Large intestine (tissue), 3 donors: Measurements from ENCODE around the gene ZSCAN4. TPM values are rescaled to one million over a fixed set of nuclear protein-coding genes. Genes with fewer than 3 reads are reported as not detected.

Experiments
- DNase-seq, 2 donors: peaks; one replicate each; pipeline versions ENCODE4 v3.0.0 to v3.0.0-alpha.2; 2013
- H3K27ac ChIP-seq: one replicate; pipeline ENCODE4 v1.5.1; 2013; ENCODE audit warnings: low read length
- H3K27me3 ChIP-seq: 2 replicates; pipeline ENCODE4 v1.6.1; 2013; ENCODE audit warnings: low read length; ENCODE audit not compliant: control insufficient read depth, insufficient read depth
- H3K36me3 ChIP-seq: 2 replicates; pipeline ENCODE4 v1.6.1; 2013; ENCODE audit warnings: low read length; ENCODE audit not compliant: control insufficient read depth, insufficient read depth
- H3K4me1 ChIP-seq: one replicate; pipeline ENCODE4 v1.6.1; 2013; ENCODE audit warnings: low read length; ENCODE audit not compliant: control insufficient read depth, insufficient read depth
- H3K4me3 ChIP-seq: one replicate; pipeline ENCODE4 v1.5.1; 2013; ENCODE audit warnings: low read length
- H3K9me3 ChIP-seq: one replicate; pipeline ENCODE4 v1.6.1; 2013; ENCODE audit warnings: mild to moderate bottlenecking, low read depth, low read length, moderate library complexity; ENCODE audit not compliant: control insufficient read depth
- WGBS: methylation state at CpG from one replicate; pipeline ENCODE4 v1.1.5; 2013; ENCODE audit warnings: low lambda C conversion rate; ENCODE audit not compliant: insufficient coverage; 5-methylcytosine and 5-hydroxymethylcytosine counted together
- polyA plus RNA-seq: library from polyadenylated mRNA; unstranded; fragments of 120-200 nt; gene quantifications from one replicate; pipeline ENCODE4 v1.2.1, GENCODE V29; 2013

ZSCAN4 gene
- polyA plus RNA-seq, 1 donor, result 0.25 TPM

DNA sequence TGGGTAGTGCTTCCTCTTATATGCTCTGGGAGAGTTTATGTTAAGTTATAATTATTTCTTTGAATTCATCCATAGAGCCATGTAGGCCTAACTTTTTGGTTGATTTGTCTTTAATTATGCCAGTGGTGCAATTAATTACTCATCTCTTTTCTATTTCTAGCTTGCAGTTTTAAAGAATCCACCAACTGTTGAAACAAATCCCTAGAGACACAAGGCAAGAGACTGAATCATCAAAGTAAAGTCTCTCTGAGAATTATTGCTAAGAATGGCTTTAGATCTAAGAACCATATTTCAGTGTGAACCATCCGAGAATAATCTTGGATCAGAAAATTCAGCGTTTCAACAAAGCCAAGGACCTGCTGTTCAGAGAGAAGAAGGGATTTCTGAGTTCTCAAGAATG lies 7.1 kb downstream of the ZSCAN4 start:
- no peak for DNase-seq
- peaks cover 2% of the 10 kb centered on the region for H3K27me3 ChIP-seq
- H3K27ac ChIP-seq, result no peak overlapping the region
- no peaks in the 10 kb centered on the region for H3K4me1 ChIP-seq
- H3K9me3 ChIP-seq, result peaks cover under 1% of the 10 kb centered on the region
- WGBS, result 90% methylated on average over 2 of the region's 2 CpGs
- no peak overlapping the region for H3K4me3 ChIP-seq
- H3K36me3 ChIP-seq, result no peaks in the 10 kb centered on the region

GRCh38 chr19:57682226-57682766 lies 13.6 kb downstream of the ZSCAN4 start:
- H3K36me3 ChIP-seq, result peaks cover 39% of the 10 kb centered on the region
- peaks cover 33% of the 10 kb centered on the region for H3K9me3 ChIP-seq
- no peaks in the 10 kb centered on the region for H3K27me3 ChIP-seq
- WGBS, result 0% methylated on average over 2 of the region's 19 CpGs
- H3K4me3 ChIP-seq, result peak overlapping the region; percentile 96
- no peak overlapping the region for H3K27ac ChIP-seq
- DNase-seq, result no peak
- peaks cover 9% of the 10 kb centered on the region for H3K4me1 ChIP-seq

DNA sequence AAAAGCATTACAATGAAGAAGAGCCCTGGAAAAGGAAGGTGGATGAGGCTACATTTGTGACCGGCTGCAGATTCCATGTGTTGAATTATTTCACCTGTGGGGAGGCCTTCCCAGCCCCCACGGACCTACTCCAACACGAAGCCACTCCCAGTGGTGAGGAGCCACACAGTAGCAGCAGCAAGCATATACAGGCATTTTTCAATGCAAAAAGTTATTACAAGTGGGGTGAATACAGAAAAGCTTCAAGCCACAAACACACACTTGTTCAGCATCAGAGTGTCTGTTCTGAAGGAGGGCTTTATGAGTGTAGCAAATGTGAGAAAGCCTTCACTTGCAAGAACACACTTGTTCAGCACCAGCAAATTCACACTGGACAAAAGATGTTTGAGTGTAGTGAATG lies 18.0 kb downstream of the ZSCAN4 start:
- H3K4me3 ChIP-seq, result no peak overlapping the region
- H3K27me3 ChIP-seq, result no peaks in the 10 kb centered on the region
- peaks cover 60% of the 10 kb centered on the region for H3K9me3 ChIP-seq
- no CpG with 5 or more reads among the region's 3 CpGs for WGBS
- peaks cover 54% of the 10 kb centered on the region for H3K36me3 ChIP-seq
- peaks cover 9% of the 10 kb centered on the region for H3K4me1 ChIP-seq
- DNase-seq, result no peak
- H3K27ac ChIP-seq, result no peak overlapping the region

DNA sequence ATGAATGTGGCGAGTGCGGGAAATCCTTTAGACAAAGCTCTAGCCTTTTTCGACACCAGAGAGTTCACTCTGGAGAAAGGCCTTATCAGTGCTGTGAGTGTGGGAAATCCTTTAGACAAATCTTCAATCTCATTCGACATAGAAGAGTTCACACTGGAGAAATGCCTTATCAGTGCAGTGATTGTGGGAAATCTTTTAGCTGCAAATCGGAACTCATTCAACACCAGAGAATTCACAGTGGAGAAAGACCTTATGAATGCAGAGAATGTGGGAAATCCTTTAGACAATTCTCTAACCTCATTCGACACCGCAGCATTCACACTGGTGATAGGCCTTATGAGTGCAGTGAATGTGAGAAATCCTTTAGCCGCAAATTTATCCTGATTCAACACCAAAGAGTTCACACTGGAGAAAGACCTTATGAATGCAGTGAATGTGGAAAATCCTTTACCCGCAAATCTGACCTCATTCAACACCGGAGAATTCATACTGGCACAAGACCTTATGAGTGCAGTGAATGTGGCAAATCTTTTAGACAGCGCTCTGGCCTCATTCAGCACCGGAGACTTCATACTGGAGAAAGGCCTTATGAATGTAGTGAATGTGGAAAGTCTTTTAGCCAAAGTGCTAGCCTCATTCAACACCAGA lies 18.8 kb downstream of the ZSCAN4 start:
- no peaks in the 10 kb centered on the region for H3K27me3 ChIP-seq
- no peak for DNase-seq
- H3K9me3 ChIP-seq, result peaks cover 64% of the 10 kb centered on the region
- peaks cover 7% of the 10 kb centered on the region for H3K4me1 ChIP-seq
- no peak overlapping the region for H3K4me3 ChIP-seq
- peaks cover 54% of the 10 kb centered on the region for H3K36me3 ChIP-seq
- no peak overlapping the region for H3K27ac ChIP-seq
- no CpG with 5 or more reads among the region's 12 CpGs for WGBS

DNA sequence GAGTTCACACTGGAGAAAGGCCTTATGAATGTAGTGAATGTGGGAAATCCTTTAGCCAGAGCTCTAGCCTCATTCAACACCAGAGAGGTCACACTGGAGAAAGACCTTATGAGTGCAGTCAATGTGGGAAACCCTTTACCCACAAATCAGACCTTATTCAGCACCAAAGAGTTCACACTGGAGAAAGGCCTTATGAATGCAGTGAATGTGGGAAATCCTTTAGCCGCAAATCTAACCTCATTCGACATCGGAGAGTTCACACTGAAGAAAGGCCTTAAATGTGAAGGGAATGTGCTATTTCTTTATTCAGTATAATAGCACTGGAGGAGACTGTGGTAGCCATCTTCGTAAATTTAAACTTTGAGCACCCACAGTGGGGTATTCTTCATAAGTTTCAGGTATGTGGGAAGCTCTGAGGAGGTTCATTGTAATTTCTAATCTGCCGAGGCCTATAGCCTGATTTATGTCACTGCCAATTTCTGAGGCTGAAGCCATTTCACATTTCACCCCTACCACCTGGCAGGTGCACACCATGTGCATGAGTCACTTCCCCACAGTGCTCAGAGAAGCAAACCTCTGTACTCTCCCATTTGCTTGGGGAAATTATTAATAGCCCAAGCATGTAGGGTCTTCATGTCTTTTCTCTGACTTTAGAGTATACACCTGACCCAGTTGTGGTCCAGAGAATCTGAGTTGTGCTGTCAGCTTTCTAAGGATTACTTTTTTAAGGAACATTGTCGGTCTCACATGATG lies 19.5 kb downstream of the ZSCAN4 start:
- Histone ChIP-seq H3K36me3 (peaks cover 57% of the 10 kb centered on the region), H3K9me3 (peaks cover 66% of the 10 kb centered on the region), H3K27ac (no peak overlapping the region), H3K4me1 (peaks cover under 1% of the 10 kb centered on the region), H3K27me3 (no peaks in the 10 kb centered on the region), H3K4me3 (no peak overlapping the region)
- no peak for DNase-seq
- 100% methylated on average over 1 of the region's 6 CpGs for WGBS

DNA sequence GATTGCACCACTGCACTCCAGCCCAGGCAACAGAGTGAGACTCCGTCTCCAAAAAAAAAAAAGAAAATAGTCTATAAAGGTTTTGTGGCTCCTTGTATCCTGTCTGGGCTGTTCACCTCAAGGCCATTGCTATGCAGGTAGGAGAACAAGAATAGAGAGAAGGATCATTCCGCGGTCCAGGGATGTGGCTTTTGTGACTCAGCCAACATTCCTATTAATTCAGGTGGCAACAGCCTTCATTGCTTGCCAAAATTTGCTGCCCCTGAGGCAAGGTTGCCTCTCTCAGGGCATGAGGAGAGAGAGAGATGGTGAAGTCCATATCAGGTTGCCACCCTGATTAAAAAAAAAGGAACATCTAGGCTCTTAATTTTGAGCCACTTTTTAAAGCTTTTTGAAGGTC lies 21.0 kb downstream of the ZSCAN4 start:
- no peaks in the 10 kb centered on the region for H3K27me3 ChIP-seq
- no peak overlapping the region for H3K27ac ChIP-seq
- H3K4me3 ChIP-seq, result no peak overlapping the region
- no CpG with 5 or more reads among the region's 3 CpGs for WGBS
- DNase-seq, result no peak
- H3K9me3 ChIP-seq, result peaks cover 53% of the 10 kb centered on the region
- no peaks in the 10 kb centered on the region for H3K4me1 ChIP-seq
- peaks cover 44% of the 10 kb centered on the region for H3K36me3 ChIP-seq

DNA sequence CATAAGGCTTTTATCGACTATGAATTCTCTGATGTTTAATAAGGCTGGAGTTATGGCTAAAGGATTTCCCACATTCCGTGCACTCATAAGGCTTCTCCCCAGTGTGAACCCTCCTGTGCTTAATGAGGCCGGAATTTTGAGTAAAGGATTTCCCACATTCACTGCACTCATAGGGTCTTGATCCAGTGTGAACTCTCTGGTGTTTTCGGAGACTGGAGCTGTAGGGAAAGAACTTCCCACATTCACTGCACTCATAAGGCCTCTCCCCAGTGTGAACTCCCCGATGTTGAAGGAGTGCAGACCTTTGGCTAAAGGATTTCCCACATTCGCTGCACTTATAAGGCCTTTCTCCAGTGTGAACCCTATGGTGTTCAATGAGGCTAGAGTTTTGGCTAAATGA lies 32.9 kb downstream of the ZSCAN4 start:
- WGBS, result no CpG with 5 or more reads among the region's 6 CpGs
- H3K9me3 ChIP-seq, result peaks cover 32% of the 10 kb centered on the region
- no peaks in the 10 kb centered on the region for H3K27me3 ChIP-seq
- H3K4me1 ChIP-seq, result no peaks in the 10 kb centered on the region
- H3K4me3 ChIP-seq, result no peak overlapping the region
- peaks cover 68% of the 10 kb centered on the region for H3K36me3 ChIP-seq
- DNase-seq, result no peak
- H3K27ac ChIP-seq, result no peak overlapping the region

GRCh38 chr19:57706346-57706745 lies 37.6 kb downstream of the ZSCAN4 start:
- Histone ChIP-seq H3K27me3 (no peaks in the 10 kb centered on the region), H3K36me3 (peaks cover 58% of the 10 kb centered on the region), H3K9me3 (peaks cover 39% of the 10 kb centered on the region), H3K27ac (no peak overlapping the region), H3K4me3 (no peak overlapping the region), H3K4me1 (peaks cover 11% of the 10 kb centered on the region)
- no CpG with 5 or more reads among the region's 1 CpG for WGBS
- DNase-seq, result no peak

DNA sequence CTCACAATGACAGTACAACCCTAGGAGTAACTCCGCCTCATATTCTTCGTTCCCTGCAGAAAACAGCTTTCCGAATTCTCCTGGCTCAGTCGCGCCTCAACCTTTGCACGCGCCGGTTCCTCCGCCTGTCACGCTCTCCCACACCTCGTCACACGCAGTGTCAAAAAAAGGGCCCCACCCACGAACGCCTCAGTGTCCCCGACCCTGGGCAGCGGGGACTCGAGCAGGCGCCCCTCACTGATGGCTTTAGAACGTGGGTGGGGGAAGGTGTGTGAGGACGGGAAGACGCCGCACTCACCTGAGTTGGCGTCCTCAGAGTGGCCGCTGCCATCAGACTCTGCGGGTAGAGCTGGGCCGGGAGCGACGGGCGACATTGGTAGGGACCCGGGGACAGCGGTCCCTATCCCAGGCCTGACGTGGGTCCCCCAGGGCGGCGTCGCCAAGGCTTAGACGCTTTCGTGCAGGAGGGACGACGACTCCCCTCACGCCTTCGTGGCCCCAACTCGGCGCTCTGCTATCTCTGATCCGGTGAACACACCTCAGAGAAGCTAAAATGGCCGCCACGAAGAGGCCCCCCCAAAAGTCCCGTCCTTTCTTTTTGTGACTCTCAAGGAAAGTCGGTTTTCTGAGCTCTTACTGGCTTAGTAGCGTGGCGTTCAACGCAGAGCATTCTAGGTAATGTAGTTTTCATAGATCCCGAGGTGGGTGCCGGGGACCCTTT lies 40.1 kb downstream of the ZSCAN4 start, which contains the start of gene ZNF154:
ZNF154 (minus strand) TSS at position 564 of the 721 bp plus-strand sequence; CDS start at position 331, 233 bp downstream.
- WGBS, result no CpG with 5 or more reads among the region's 53 CpGs
- Histone ChIP-seq H3K4me1 (peaks cover 11% of the 10 kb centered on the region), H3K4me3 (peak within 1 kb of the TSS; percentile 87), H3K36me3 (peaks cover 37% of the 10 kb centered on the region), H3K27ac (peak within 1 kb of the TSS; percentile 90), H3K9me3 (peaks cover 21% of the 10 kb centered on the region), H3K27me3 (no peaks in the 10 kb centered on the region)
- peak; percentile 73 to 93 for DNase-seq

- whole genome bisulfite sequencing, result no CpG with 5 or more reads among the region's 15 CpGs
- DNase-seq, result no peak
- Histone ChIP-seq H3K9me3 (peaks cover 17% of the 10 kb centered on the region), H3K27me3 (no peaks in the 10 kb centered on the region), H3K27ac (peak overlapping the region; percentile 90), H3K4me3 (peak overlapping the region; percentile 87), H3K4me1 (peaks cover 11% of the 10 kb centered on the region), H3K36me3 (peaks cover 29% of the 10 kb centered on the region)
These were observed 40.9 kb downstream of the ZSCAN4 start for GRCh38 chr19:57709616-57710015.
